K562 (cell line): ENCODE measurements around the gene TMC6. TPM values are rescaled to one million over a fixed set of nuclear protein-coding genes. Genes with fewer than 3 reads are reported as not detected.
A peak's percentile ranks its signal among the peaks of the same experiment; 100 is the strongest.

Experiments
- ATAC-seq: fragments of 200-7000 bp; cut with Tn5 transposase; 3 replicates; pipeline ENCODE4 v1.9.1; 2020; ENCODE audit warnings: moderate library complexity
- BruUV-seq: library from RNA; stranded (reverse); fragments of 400-500 nt; replicated peaks from 2 replicates; lab custom pipeline; 2021; lab: Mats Ljungman, UMichigan
- CTCF ChIA-PET: fragments of 300-600 bp; formaldehyde crosslinking; extraction: SDS; loops from one replicate; lab custom pipeline; 2021; ENCODE audit warnings: low intra/inter-chr PET ratio; lab: Yijun Ruan, JAX
- POLR2A ChIA-PET: fragments of 300-600, 350-650 bp; sonication (Branson Sonifier 250); formaldehyde crosslinking; extraction: SDS; loops from one replicate; lab custom pipeline; 2021; ENCODE audit warnings: antibody characterized with exemption, inconsistent platforms; lab: Yijun Ruan, JAX
- DNase-seq, 4 experiments: peaks; one replicate each; pipeline versions ENCODE4 v3.0.0 to v3.0.0-alpha.2; 2011 to 2018; ENCODE audit warnings: low spot score in 3 of 4, mixed read lengths in 3 of 4; ENCODE audit errors: extremely low read depth in 1 of 4
- FAIRE-seq: peaks from 2 replicates; lab custom pipeline; 2011; peaks lifted over from hg19 to GRCh38; lab: Jason Lieb, UNC
- H2AFZ ChIP-seq: 2 replicates; pipeline ENCODE4 v1.6.0; 2011; ENCODE audit warnings: low read depth, low read length, control low read depth, inconsistent platforms
- H3K27ac ChIP-seq: fragments of 200-600 bp; 3 replicates; pipeline ENCODE4 v1.8.0; 2011; ENCODE audit warnings: low read depth, mild to moderate bottlenecking, control low read depth, inconsistent platforms, low read length, moderate library complexity, mixed read lengths; ENCODE audit errors: extremely low read depth
- H3K27me3 ChIP-seq, 2 experiments: fragments of 300-600 bp in 1 of 2; 2 replicates in 1 of 2; 3 replicates in 1 of 2; pipeline versions ENCODE4 v1.6.0 to v1.8.0; 2011; ENCODE audit warnings: inconsistent platforms in 2 of 2, low read length in 2 of 2, mild to moderate bottlenecking in 1 of 2, mixed read lengths in 1 of 2, moderate library complexity in 1 of 2; ENCODE audit not compliant: control insufficient read depth in 2 of 2, insufficient read depth in 2 of 2
- H3K36me3 ChIP-seq: fragments of 300-600 bp; 3 replicates; pipeline ENCODE4 v1.8.0; 2011; ENCODE audit warnings: mild to moderate bottlenecking, low read length, inconsistent platforms; ENCODE audit not compliant: control insufficient read depth, insufficient read depth
- H3K4me1 ChIP-seq, 2 experiments: fragments of 200-600 bp in 1 of 2; replicated peaks in 1 of 2; 2 replicates in 1 of 2; 3 replicates in 1 of 2; pipeline versions ENCODE4 v1.5.1 to v1.8.0; 2011; ENCODE audit warnings: inconsistent platforms in 2 of 2, low read length in 2 of 2, mild to moderate bottlenecking in 1 of 2, mixed read lengths in 1 of 2, moderate library complexity in 1 of 2; ENCODE audit not compliant: control insufficient read depth in 2 of 2, insufficient read depth in 2 of 2
- H3K4me2 ChIP-seq: 2 replicates; pipeline ENCODE4 v1.6.1; 2011; ENCODE audit warnings: low read length, control low read depth, inconsistent platforms, mixed read lengths; ENCODE audit not compliant: insufficient read depth
- H3K4me3 ChIP-seq: fragments of 200-600 bp; sonication (generic), shearing (Covaris generic); 2 replicates; pipeline ENCODE4 v1.5.1; 2016; ENCODE audit warnings: control low read depth, inconsistent platforms
- H3K79me2 ChIP-seq: fragments of 200-600 bp; 3 replicates; pipeline ENCODE4 v1.8.0; 2011; ENCODE audit warnings: low read length, inconsistent platforms; ENCODE audit not compliant: control insufficient read depth, insufficient read depth
- H3K9ac ChIP-seq, 2 experiments: 2 replicates each; pipeline versions ENCODE4 v1.6.0 to v1.6.1; 2011; ENCODE audit warnings: low read depth in 2 of 2, low read length in 2 of 2, control low read depth in 1 of 2, inconsistent platforms in 1 of 2, mild to moderate bottlenecking in 1 of 2, mixed read lengths in 1 of 2; ENCODE audit not compliant: insufficient read depth in 1 of 2
- H3K9me1 ChIP-seq: one replicate; pipeline ENCODE4 v1.6.0; 2011; ENCODE audit warnings: inconsistent platforms, mild to moderate bottlenecking, low read length, moderate library complexity; ENCODE audit not compliant: control insufficient read depth, insufficient read depth
- H3K9me3 ChIP-seq: replicated peaks from 2 replicates; pipeline ENCODE4 v1.5.1; 2011; ENCODE audit warnings: low read depth, low read length, inconsistent platforms; ENCODE audit not compliant: control insufficient read depth, insufficient read depth
- H4K20me1 ChIP-seq: replicated peaks from 2 replicates; pipeline ENCODE4 v1.6.1; 2011; ENCODE audit warnings: low read length, inconsistent platforms, mixed read lengths; ENCODE audit not compliant: control insufficient read depth, insufficient read depth
- HOXB6 ChIP-seq: fragments of 250-450 bp; sonication (Bioruptor Pico); IDR thresholded peaks from 2 replicates; pipeline ENCODE4 v1.5.1; 2022; ENCODE audit warnings: mild to moderate bottlenecking, borderline replicate concordance
- PML ChIP-seq: IDR thresholded peaks from 2 replicates; pipeline ENCODE4 v1.6.1; 2012; ENCODE audit warnings: low read length, inconsistent platforms
- TEAD4 ChIP-seq, 2 experiments: sonication (generic) in 1 of 2; formaldehyde crosslinking in 1 of 2; IDR thresholded peaks; 2 replicates each; pipeline versions ENCODE4 v1.6.1 to v1.8.0; 2012 to 2022; ENCODE audit warnings: borderline replicate concordance in 1 of 2, inconsistent platforms in 1 of 2, low read length in 1 of 2, mild to moderate bottlenecking in 1 of 2, missing genetic modification reagents in 1 of 2
- ZBTB33 ChIP-seq: sonication (generic); formaldehyde crosslinking; IDR thresholded peaks from 2 replicates; pipeline ENCODE4 v1.8.1; 2023; ENCODE audit warnings: mild to moderate bottlenecking, missing genetic modification reagents
- ZBTB34 ChIP-seq: fragments of 250-450 bp; sonication (Bioruptor Pico); IDR thresholded peaks from 2 replicates; pipeline ENCODE4 v1.8.0; 2021; ENCODE audit warnings: mild to moderate bottlenecking, moderate library complexity
- ZNF212 ChIP-seq: fragments of 450-650 bp; formaldehyde crosslinking; IDR thresholded peaks from 2 replicates; pipeline ENCODE4 v1.4.0; 2020; ENCODE audit warnings: mild to moderate bottlenecking
- ZNF592 ChIP-seq: fragments of 450-650 bp; IDR thresholded peaks from 2 replicates; pipeline ENCODE4 v1.6.1; 2017; ENCODE audit warnings: antibody characterized with exemption, mild to moderate bottlenecking
- ZNF740 ChIP-seq, 3 experiments: fragments of 200-800 bp in 1 of 3; sonication (Bioruptor generic) in 1 of 3; sonication (generic) in 1 of 3; formaldehyde crosslinking in 1 of 3; IDR thresholded peaks; 2 replicates each; pipeline versions ENCODE4 v1.6.1 to v1.8.0; 2016 to 2022; ENCODE audit warnings: mild to moderate bottlenecking in 2 of 3, missing compliant biosample characterization in 2 of 3, missing genetic modification characterization in 2 of 3, missing genetic modification reagents in 1 of 3
- WGBS: fragments of 100-300 bp; shearing (Covaris generic); methylation state at CpG from one replicate; pipeline ENCODE4 v1.1.6; 2016; ENCODE audit warnings: low coverage, mixed read lengths; ENCODE audit not compliant: insufficient coverage; ENCODE audit errors: missing lambda C conversion rate; 5-methylcytosine and 5-hydroxymethylcytosine counted together
- in situ Hi-C: fragments of 300-500 bp; cut with MboI; formaldehyde crosslinking; loops from 4 replicates; pipeline ENCODE4 v1.15.0; 2018; ENCODE audit warnings: inconsistent platforms, mixed read lengths
- intact Hi-C: fragments of 100-400 bp; cut with micrococcal nuclease; formaldehyde crosslinking; loops from 2 replicates; pipeline ENCODE4 v1.14.2; 2022
- polyA plus RNA-seq, 8 experiments: library from polyadenylated mRNA; depleted of rRNA in 4 of 8; stranded (reverse) in 5 of 8; unstranded in 3 of 8; fragments of >200 nt; fragmentation: Nextera tagmentation in 2 of 8; fragmentation: Illumina TruSeq in 1 of 8; extraction: Ambion mirVana in 2 of 8; extraction: Trizol in 1 of 8; gene quantifications; 2 replicates each; pipeline versions ENCODE4 v1.2.1 to v1.2.3, GENCODE V29; 2011 to 2014; ENCODE audit warnings: inconsistent platforms in 1 of 8, missing spikeins in 1 of 8
- total RNA-seq, 7 experiments: library from RNA; depleted of rRNA in 6 of 7; stranded (reverse); fragments of >200 nt in 6 of 7; fragmentation: Illumina TruSeq in 2 of 7; extraction: Trizol in 2 of 7; gene quantifications; 2 replicates each; pipeline versions ENCODE4 v1.2.1 to v1.2.3, GENCODE V29; 2011 to 2021; ENCODE audit warnings: low replicate concordance in 1 of 7

The TMC6 gene
- total and polyA plus RNA-seq, 9 of the 15 experiments (the other 6 are each of a cell fraction or from before 2014, with no cell fraction given), result 4.1 to 351 (median 66.9) TPM

- peak; percentile 58; the same call in 1 of the 2 replicates for TF ChIP-seq ZNF592
These were observed 11.3 kb upstream of the TMC6 start (continued) for GRCh38 chr17:78139861-78140168.

GRCh38 chr17:78138204-78139060 lies 9.9 kb upstream of the TMC6 start:
- peaks cover 12% of the 10 kb centered on the region; the same call in 2 of the 3 replicates for H3K79me2 ChIP-seq
- 63% methylated on average over 13 of the region's 17 CpGs for WGBS
- in situ Hi-C loops (no loop called here), intact Hi-C loops (loop anchor here (5.0 kb wide), 1 partner anchor 49 kb away; the partner anchor contains the start of genes AFMID and TK1)
- no peak for DNase-seq
- CTCF ChIA-PET, result interaction anchor here (1.2 kb wide), 1 partner anchor 119 kb away, joined by 3 read pairs; no protein-coding TSS in a partner anchor
- H3K4me3 ChIP-seq, result no peak overlapping the region
- H3K4me2 ChIP-seq, result peak overlapping the region; percentile 62
- H3K4me1 ChIP-seq, result peaks cover 68 to 99% of the 10 kb centered on the region in 2 experiments
- peak overlapping the region; percentile 54 for H3K27ac ChIP-seq
- peak overlapping the region; percentile 97 for H2AFZ ChIP-seq
- no peaks in the 10 kb centered on the region for H3K9me1 ChIP-seq
- ATAC-seq, result no peak
- no peaks in the 10 kb centered on the region for H3K9me3 ChIP-seq
- BruUV-seq, result no TSS peak
- no peaks in the 10 kb centered on the region for H3K36me3 ChIP-seq
- FAIRE-seq, result no peak
- no peaks in the 10 kb centered on the region for H4K20me1 ChIP-seq
- H3K9ac ChIP-seq, result peak overlapping the region; percentile 33 to 90; a peak in 3 of 4 replicates
- H3K27me3 ChIP-seq, result no peaks in the 10 kb centered on the region
- POLR2A ChIA-PET, result interaction anchor here (0.7 to 1.8 kb wide), 3 partner anchors 31 to 40 kb away, joined by 3 to 8 read pairs (median 3); no protein-coding TSS in a partner anchor
- TF ChIP-seq ZNF212 (CRISPR knock-in tag), result no peak
- no peak for TF ChIP-seq TEAD4 (IDR thresholded peaks at IDR 0.05; ENCODE audit: low read length)
- 0 out of 2 replicates have a peak, but pooled peaks have one; percentile 7 for TF ChIP-seq TEAD4 (CRISPR knock-in tag; IDR thresholded peaks at IDR 0.05; ENCODE audit: borderline replicate concordance)
- TF ChIP-seq ZNF740 (CRISPR knock-in tag; IDR thresholded peaks at IDR 0.05), result peak; percentile 32; the same call in 1 of the 2 replicates
- TF ChIP-seq ZNF740 (tag; IDR thresholded peaks at IDR 0.05), result no peak
- peak; percentile 53; the same call in 1 of the 2 replicates for TF ChIP-seq ZBTB33 (CRISPR knock-in tag)
- no peak for TF ChIP-seq HOXB6 (CRISPR knock-in tag)
- no peak for TF ChIP-seq ZBTB34 (CRISPR knock-in tag)
- TF ChIP-seq PML, result no peak
